Parathyroid adenoma (tissue), 2 donors: ENCODE data around the gene POLR3A.

Source experiments
- H2AFZ ChIP-seq: fragments of 300-600 bp; sonication (generic); one replicate; pipeline ENCODE4 v1.7.0; 2017; ENCODE audit warnings: antibody characterized with exemption, mild to moderate bottlenecking
- H3K27ac ChIP-seq: fragments of 300-600 bp; sonication (generic); one replicate; pipeline ENCODE4 v1.7.0; 2017
- H3K27me3 ChIP-seq: fragments of 300-600 bp; sonication (generic); one replicate; pipeline ENCODE4 v1.7.0; 2017; ENCODE audit warnings: low read length; ENCODE audit not compliant: control insufficient read depth, insufficient read depth
- H3K36me3 ChIP-seq: fragments of 300-600 bp; sonication (generic); one replicate; pipeline ENCODE4 v1.7.0; 2017; ENCODE audit warnings: low read length; ENCODE audit not compliant: control insufficient read depth, insufficient read depth
- H3K4me1 ChIP-seq: fragments of 300-600 bp; sonication (generic); one replicate; pipeline ENCODE4 v1.7.0; 2017; ENCODE audit warnings: control low read depth
- H3K4me2 ChIP-seq: fragments of 300-600 bp; sonication (generic); one replicate; pipeline ENCODE4 v1.7.0; 2017; ENCODE audit warnings: low read length
- H3K4me3 ChIP-seq: fragments of 300-600 bp; sonication (generic); one replicate; pipeline ENCODE4 v1.7.0; 2017; ENCODE audit warnings: low read depth, low read length
- H3K79me2 ChIP-seq: fragments of 300-600 bp; sonication (generic); one replicate; pipeline ENCODE4 v1.7.0; 2017; ENCODE audit warnings: control low read depth
- H3K9ac ChIP-seq: fragments of 300-600 bp; sonication (generic); one replicate; pipeline ENCODE4 v1.7.0; 2017; ENCODE audit warnings: mild to moderate bottlenecking
- H3K9me3 ChIP-seq: fragments of 300-600 bp; sonication (generic); one replicate; pipeline ENCODE4 v1.7.0; 2017; ENCODE audit warnings: low read length; ENCODE audit not compliant: control insufficient read depth
- TF ChIP-seq, protein P1 (sequence below): fragments of 300-600 bp; sonication (generic); IDR thresholded peaks from one replicate; pipeline ENCODE4 v1.7.0; 2017; ENCODE audit warnings: antibody characterized with exemption, mild to moderate bottlenecking
- donor health status: primary hyperparathyroidism.

POLR3A gene

DNA sequence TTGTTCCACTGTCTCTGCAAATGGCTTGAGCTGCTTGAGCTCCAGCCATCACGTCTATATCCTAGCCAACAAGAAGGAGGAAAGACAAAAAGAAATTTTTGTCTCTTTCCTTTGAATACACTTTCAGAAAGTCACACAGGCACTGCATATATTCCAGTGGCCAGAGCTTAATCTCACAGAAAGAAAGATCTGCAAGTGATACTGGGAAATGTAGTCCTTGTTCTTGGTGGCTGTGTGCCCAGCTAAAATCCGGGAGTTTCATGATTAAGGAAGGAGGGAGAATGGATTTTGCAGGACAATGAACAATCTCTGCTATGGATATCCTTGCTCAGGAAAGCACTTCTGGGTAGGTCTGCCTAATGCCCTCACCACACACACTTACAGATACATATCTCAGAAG is 83.2 kb downstream of the POLR3A start:
- TF ChIP-seq, protein P1, sequence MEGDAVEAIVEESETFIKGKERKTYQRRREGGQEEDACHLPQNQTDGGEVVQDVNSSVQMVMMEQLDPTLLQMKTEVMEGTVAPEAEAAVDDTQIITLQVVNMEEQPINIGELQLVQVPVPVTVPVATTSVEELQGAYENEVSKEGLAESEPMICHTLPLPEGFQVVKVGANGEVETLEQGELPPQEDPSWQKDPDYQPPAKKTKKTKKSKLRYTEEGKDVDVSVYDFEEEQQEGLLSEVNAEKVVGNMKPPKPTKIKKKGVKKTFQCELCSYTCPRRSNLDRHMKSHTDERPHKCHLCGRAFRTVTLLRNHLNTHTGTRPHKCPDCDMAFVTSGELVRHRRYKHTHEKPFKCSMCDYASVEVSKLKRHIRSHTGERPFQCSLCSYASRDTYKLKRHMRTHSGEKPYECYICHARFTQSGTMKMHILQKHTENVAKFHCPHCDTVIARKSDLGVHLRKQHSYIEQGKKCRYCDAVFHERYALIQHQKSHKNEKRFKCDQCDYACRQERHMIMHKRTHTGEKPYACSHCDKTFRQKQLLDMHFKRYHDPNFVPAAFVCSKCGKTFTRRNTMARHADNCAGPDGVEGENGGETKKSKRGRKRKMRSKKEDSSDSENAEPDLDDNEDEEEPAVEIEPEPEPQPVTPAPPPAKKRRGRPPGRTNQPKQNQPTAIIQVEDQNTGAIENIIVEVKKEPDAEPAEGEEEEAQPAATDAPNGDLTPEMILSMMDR: no peak
- no peaks in the 10 kb centered on the region for H3K27me3 ChIP-seq
- H3K4me2 ChIP-seq: no peak overlapping the region
- peaks cover 18% of the 10 kb centered on the region for H3K4me1 ChIP-seq
- no peaks in the 10 kb centered on the region for H3K36me3 ChIP-seq
- H3K9me3 ChIP-seq: no peaks in the 10 kb centered on the region
- no peak overlapping the region for H3K27ac ChIP-seq
- no peak overlapping the region for H3K9ac ChIP-seq
- H3K79me2 ChIP-seq: no peaks in the 10 kb centered on the region
- H3K4me3 ChIP-seq: no peak overlapping the region
- no peak overlapping the region for H2AFZ ChIP-seq

DNA sequence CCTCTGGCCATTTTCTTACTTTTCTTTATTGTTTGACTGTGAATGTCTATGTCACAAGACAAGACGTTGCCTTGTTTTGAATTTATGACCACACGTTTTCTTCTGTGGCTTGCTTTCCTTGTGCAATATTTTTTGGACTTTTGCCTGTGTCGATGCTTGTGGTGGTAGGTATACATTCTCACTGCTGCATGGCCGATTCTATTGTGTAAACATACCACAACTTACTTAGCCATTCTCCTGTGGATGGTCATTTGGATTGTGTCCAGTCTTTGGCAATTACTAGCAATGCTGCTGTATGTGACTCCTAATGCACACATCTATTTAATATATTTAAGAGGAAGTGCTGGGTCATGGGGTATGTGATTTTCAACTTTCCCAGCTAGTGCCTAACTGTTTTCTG is 84.8 kb downstream of the POLR3A start:
- H3K27me3 ChIP-seq: no peaks in the 10 kb centered on the region
- no peaks in the 10 kb centered on the region for H3K36me3 ChIP-seq
- no peaks in the 10 kb centered on the region for H3K9me3 ChIP-seq
- TF ChIP-seq, protein P1: no peak
- H2AFZ ChIP-seq: no peak overlapping the region
- H3K79me2 ChIP-seq: no peaks in the 10 kb centered on the region
- H3K27ac ChIP-seq: no peak overlapping the region
- no peak overlapping the region for H3K4me2 ChIP-seq
- peaks cover 18% of the 10 kb centered on the region for H3K4me1 ChIP-seq
- H3K9ac ChIP-seq: no peak overlapping the region
- no peak overlapping the region for H3K4me3 ChIP-seq

DNA sequence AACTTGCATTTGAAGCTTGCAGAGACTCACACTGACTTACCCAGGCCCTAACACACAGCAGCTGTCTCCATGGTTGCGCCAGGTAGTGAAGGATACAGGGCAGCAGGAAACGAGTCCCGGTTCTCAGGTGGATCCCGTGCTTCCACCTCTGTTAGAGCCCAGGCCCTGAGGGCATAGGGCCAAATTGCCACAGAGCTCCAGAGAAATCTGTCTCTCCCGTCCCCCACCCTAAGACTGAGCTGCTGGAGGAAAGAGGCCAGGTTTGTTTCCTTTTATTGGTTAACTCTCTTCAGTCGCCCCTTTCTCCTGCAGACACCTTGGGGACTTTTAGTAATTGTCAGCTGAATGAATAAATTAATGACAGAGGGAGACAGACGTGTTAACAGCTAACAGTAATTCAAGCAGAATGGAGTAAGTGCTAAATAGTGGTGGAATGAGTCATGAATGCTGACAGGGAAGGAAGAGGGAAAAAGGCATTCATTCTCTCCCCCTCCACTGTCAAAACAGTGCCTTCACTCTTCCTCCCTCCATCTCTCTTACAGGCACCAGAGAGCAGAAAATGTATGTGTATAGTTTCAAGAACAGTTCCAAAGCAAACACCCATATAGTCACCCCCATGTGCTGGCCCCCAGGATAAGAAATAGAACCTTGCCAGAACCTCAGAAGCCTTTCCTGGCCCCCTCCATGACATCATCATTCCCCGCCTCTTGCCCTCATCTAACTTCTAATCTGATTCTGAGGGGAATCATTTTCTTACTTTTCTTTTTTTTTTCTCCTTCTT is 86.0 kb downstream of the POLR3A start:
- H3K9ac ChIP-seq: no peak overlapping the region
- H3K4me1 ChIP-seq: peaks cover 11% of the 10 kb centered on the region
- TF ChIP-seq, protein P1: no peak
- H3K36me3 ChIP-seq: no peaks in the 10 kb centered on the region
- H3K4me2 ChIP-seq: no peak overlapping the region
- H3K79me2 ChIP-seq: no peaks in the 10 kb centered on the region
- no peaks in the 10 kb centered on the region for H3K27me3 ChIP-seq
- peak overlapping the region; percentile 44 for H2AFZ ChIP-seq
- H3K9me3 ChIP-seq: no peaks in the 10 kb centered on the region
- H3K4me3 ChIP-seq: no peak overlapping the region
- H3K27ac ChIP-seq: peak overlapping the region; percentile 70

DNA sequence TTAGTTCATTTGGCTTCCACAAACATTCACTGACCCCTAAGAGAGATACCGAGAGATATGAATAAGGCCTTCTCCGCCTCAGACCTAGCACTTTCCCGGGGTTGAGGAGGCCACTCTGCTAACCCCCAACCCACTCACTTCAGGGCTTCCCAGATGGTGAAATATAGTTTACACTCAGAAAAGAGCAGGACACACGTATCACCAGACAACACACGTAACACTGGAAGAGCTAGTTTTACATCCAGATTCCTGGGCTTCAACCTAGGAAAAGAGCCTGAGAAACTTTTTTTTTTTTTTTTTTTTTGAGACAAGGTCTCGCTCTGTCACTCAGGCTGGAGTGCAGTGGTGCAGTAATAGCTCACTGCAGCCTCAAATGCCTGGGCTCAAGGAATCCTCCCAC is 87.5 kb downstream of the POLR3A start:
- Histone ChIP-seq H3K79me2 (no peaks in the 10 kb centered on the region), H3K27me3 (no peaks in the 10 kb centered on the region), H3K4me1 (peaks cover 11% of the 10 kb centered on the region), H2AFZ (no peak overlapping the region), H3K27ac (no peak overlapping the region), H3K4me2 (no peak overlapping the region), H3K9ac (no peak overlapping the region), H3K36me3 (no peaks in the 10 kb centered on the region), H3K4me3 (no peak overlapping the region), H3K9me3 (no peaks in the 10 kb centered on the region)
- TF ChIP-seq, protein P1: no peak

DNA sequence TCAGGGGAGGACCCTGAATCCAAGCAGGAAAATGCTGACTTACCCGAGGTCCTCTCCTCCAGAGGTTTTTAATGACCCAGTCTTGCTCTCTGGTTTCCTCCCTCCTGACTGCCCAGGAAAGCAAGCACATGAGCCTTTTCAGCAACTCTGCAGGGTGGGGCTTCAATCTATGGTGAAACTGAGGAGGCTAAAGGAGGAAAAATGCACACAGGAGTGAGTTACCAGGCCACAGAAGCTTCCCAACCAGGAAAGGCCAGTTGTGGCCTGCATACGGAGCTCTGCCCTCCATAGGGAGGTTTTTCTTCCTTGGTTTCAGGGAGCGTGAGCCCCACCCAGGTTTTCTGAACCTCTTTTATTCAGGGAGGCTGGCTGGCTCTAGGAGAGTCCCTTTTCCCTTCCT is 88.7 kb downstream of the POLR3A start:
- H3K9me3 ChIP-seq: no peaks in the 10 kb centered on the region
- H3K9ac ChIP-seq: no peak overlapping the region
- no peaks in the 10 kb centered on the region for H3K79me2 ChIP-seq
- no peak overlapping the region for H3K4me2 ChIP-seq
- H2AFZ ChIP-seq: peak overlapping the region; percentile 13
- H3K27ac ChIP-seq: no peak overlapping the region
- no peak overlapping the region for H3K4me3 ChIP-seq
- peaks cover 11% of the 10 kb centered on the region for H3K4me1 ChIP-seq
- TF ChIP-seq, protein P1: no peak
- no peaks in the 10 kb centered on the region for H3K36me3 ChIP-seq
- no peaks in the 10 kb centered on the region for H3K27me3 ChIP-seq
